Stimulated activated naive CD8-positive, alpha-beta T cell treated with anti-CD3 and anti-CD28 coated beads, Interleukin-15, Interleukin-2, amounts not matched to agents 100 ng/mL and 50 ng/mL, for 24 hours (primary cell): ENCODE results near the gene PRDM5.

Source experiments
- H3K27ac Mint-ChIP-seq: one replicate; pipeline ENCODE4 v1.8.0; 2021; ENCODE audit warnings: mild to moderate bottlenecking, mixed read lengths
- H3K27me3 Mint-ChIP-seq: one replicate; pipeline ENCODE4 v1.8.0; 2021; ENCODE audit warnings: mixed read lengths
- H3K36me3 Mint-ChIP-seq: one replicate; pipeline ENCODE4 v1.8.0; 2021; ENCODE audit warnings: low read depth, mixed read lengths
- H3K4me1 Mint-ChIP-seq: one replicate; pipeline ENCODE4 v1.8.0; 2021; ENCODE audit warnings: low read depth, mixed read lengths
- H3K4me3 Mint-ChIP-seq: one replicate; pipeline ENCODE4 v1.8.0; 2021; ENCODE audit warnings: mild to moderate bottlenecking, mixed read lengths
- H3K9me3 Mint-ChIP-seq: one replicate; pipeline ENCODE4 v1.8.0; 2021; ENCODE audit warnings: mixed read lengths

The PRDM5 gene

GRCh38 chr4:120718979-120719566, 203.5 kb downstream of the PRDM5 start:
- H3K4me1 Mint-ChIP-seq, result no peaks in the 10 kb centered on the region
- peaks cover 8% of the 10 kb centered on the region for H3K27me3 Mint-ChIP-seq
- no peak overlapping the region for H3K4me3 Mint-ChIP-seq
- H3K9me3 Mint-ChIP-seq, result no peaks in the 10 kb centered on the region
- no peak overlapping the region for H3K27ac Mint-ChIP-seq
- no peaks in the 10 kb centered on the region for H3K36me3 Mint-ChIP-seq

DNA sequence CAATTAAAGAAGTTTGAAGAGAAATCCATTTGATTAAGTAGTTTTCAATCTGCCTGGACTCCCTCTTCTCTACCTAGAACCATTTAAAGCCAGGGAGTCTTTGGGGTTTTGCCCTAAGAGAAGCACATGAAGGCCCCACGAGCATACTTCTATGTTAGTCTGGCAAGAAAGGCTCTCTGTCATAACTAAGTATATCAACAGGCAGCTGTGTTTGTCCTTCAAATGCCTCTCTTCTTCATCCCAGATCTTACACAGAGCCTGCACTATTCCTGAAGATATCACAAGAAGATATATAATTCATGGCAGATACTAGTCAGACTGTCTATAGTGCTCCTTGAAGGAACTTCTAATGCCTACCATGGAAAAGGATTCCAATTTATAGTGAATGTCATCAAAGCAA, 206.2 kb downstream of the PRDM5 start:
- Mint-ChIP-seq H3K4me3 (no peak overlapping the region), H3K4me1 (no peaks in the 10 kb centered on the region), H3K36me3 (no peaks in the 10 kb centered on the region), H3K27me3 (peaks cover 7% of the 10 kb centered on the region), H3K9me3 (no peaks in the 10 kb centered on the region), H3K27ac (no peak overlapping the region)

DNA sequence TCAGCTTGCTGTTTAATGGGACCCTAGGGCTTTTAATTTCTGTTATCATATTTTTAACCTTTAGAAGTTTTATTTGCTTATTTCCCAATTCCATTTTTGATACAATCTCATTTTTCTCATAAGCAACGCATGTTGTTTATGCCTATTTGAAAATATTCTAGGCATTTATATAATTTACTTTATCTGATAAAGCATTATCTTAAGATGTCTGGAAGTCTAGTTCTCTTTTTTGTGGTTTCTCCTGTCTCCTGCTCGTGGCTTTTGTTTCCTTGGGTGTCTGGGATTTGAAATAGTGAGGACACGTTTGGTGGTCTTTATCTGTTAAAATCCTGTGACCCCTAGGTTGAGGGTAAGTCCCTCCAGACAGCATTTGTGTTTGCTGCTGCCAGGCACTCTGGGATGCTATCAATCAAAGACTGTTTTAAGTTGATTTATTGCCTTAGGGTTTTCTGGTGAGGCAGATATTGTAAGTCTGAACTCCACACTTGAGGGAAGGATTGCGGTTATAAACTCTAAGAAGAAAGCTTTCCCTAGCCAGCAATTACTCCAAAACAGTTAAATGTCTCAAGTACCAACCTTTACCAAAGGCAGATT, 208.0 kb downstream of the PRDM5 start:
- H3K27ac Mint-ChIP-seq, result no peak overlapping the region
- H3K36me3 Mint-ChIP-seq, result no peaks in the 10 kb centered on the region
- no peak overlapping the region for H3K4me3 Mint-ChIP-seq
- H3K9me3 Mint-ChIP-seq, result no peaks in the 10 kb centered on the region
- peaks cover 7% of the 10 kb centered on the region for H3K27me3 Mint-ChIP-seq
- no peaks in the 10 kb centered on the region for H3K4me1 Mint-ChIP-seq

DNA sequence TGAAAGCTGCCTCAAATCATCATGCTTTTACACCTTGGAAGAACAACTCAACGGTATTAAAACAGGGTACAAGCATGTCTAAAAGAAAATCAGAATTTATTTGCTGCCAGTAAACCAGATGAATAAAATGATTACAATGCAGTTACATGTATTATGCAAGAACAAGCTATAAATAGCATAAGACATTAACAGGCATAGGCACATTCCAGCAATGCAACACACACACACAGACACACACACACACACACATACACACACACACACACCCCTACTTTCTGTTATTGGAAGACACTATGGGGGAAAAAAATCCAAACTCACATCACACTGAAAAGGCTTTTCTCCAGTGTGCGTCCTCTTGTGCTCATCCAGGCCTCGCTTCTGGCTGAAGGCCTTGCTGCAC, 212.5 kb downstream of the PRDM5 start:
- H3K4me1 Mint-ChIP-seq, result no peaks in the 10 kb centered on the region
- peaks cover 6% of the 10 kb centered on the region for H3K27me3 Mint-ChIP-seq
- no peak overlapping the region for H3K4me3 Mint-ChIP-seq
- no peaks in the 10 kb centered on the region for H3K36me3 Mint-ChIP-seq
- no peak overlapping the region for H3K27ac Mint-ChIP-seq
- peaks cover 6% of the 10 kb centered on the region for H3K9me3 Mint-ChIP-seq

DNA sequence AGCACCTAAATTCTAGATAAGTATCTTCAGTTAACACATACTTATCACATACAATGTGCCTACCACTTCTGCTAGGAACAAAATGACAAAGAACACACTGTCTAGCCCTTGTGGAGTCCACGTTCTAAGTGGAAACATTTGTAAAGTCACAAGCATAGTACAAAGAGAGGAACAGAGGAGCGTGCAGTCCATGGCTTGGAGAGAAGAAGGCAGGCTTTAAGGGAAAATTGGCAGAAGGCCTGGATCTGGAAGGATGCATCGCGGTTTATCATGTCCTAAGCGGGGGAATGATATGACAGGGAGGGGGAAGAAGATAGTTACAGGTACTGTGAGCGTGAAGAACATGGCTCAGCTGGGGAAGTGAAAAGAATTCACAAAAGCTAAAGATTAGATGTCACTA, 218.0 kb downstream of the PRDM5 start:
- H3K27me3 Mint-ChIP-seq, result no peaks in the 10 kb centered on the region
- no peaks in the 10 kb centered on the region for H3K4me1 Mint-ChIP-seq
- no peak overlapping the region for H3K27ac Mint-ChIP-seq
- H3K9me3 Mint-ChIP-seq, result peaks cover 6% of the 10 kb centered on the region
- no peaks in the 10 kb centered on the region for H3K36me3 Mint-ChIP-seq
- no peak overlapping the region for H3K4me3 Mint-ChIP-seq

GRCh38 chr4:120703908-120704307, 218.6 kb downstream of the PRDM5 start:
- no peak overlapping the region for H3K27ac Mint-ChIP-seq
- H3K4me1 Mint-ChIP-seq, result no peaks in the 10 kb centered on the region
- no peaks in the 10 kb centered on the region for H3K27me3 Mint-ChIP-seq
- no peaks in the 10 kb centered on the region for H3K36me3 Mint-ChIP-seq
- no peak overlapping the region for H3K4me3 Mint-ChIP-seq
- H3K9me3 Mint-ChIP-seq, result peaks cover 6% of the 10 kb centered on the region

DNA sequence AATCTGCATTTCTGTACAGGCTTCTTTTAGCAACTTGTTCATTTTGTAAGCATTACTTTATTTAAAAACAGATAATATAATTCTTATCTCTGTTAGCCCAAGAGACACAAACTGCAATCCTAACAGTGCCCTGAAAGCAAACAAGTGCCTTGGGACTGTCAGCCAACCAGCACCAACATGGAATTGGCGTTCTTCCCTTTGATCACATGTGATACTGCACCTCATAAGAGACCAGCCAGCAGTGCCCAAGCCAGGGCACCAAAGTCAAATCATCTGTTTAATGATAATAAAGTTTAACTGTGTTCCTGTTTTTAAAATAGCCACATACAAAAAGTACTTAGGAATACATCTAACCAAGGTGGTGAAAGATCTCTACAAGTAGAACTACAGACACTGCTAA, 223.2 kb downstream of the PRDM5 start:
- Mint-ChIP-seq H3K27ac (no peak overlapping the region), H3K4me1 (no peaks in the 10 kb centered on the region), H3K36me3 (no peaks in the 10 kb centered on the region), H3K9me3 (no peaks in the 10 kb centered on the region), H3K4me3 (no peak overlapping the region), H3K27me3 (no peaks in the 10 kb centered on the region)

GRCh38 chr4:120694973-120695372, 227.6 kb downstream of the PRDM5 start:
- no peaks in the 10 kb centered on the region for H3K4me1 Mint-ChIP-seq
- H3K4me3 Mint-ChIP-seq, result no peak overlapping the region
- no peaks in the 10 kb centered on the region for H3K9me3 Mint-ChIP-seq
- H3K27me3 Mint-ChIP-seq, result peaks cover 4% of the 10 kb centered on the region
- H3K36me3 Mint-ChIP-seq, result no peaks in the 10 kb centered on the region
- no peak overlapping the region for H3K27ac Mint-ChIP-seq

GRCh38 chr4:120693816-120694215, 228.7 kb downstream of the PRDM5 start:
- Mint-ChIP-seq H3K4me3 (no peak overlapping the region), H3K4me1 (no peaks in the 10 kb centered on the region), H3K27me3 (peaks cover 4% of the 10 kb centered on the region), H3K9me3 (no peaks in the 10 kb centered on the region), H3K27ac (no peak overlapping the region), H3K36me3 (no peaks in the 10 kb centered on the region)

- Mint-ChIP-seq H3K27ac (no peak overlapping the region), H3K4me3 (no peak overlapping the region), H3K4me1 (no peaks in the 10 kb centered on the region), H3K36me3 (no peaks in the 10 kb centered on the region), H3K9me3 (no peaks in the 10 kb centered on the region), H3K27me3 (peaks cover 4% of the 10 kb centered on the region)
Observed at GRCh38 chr4:120692964-120693363, 229.6 kb downstream of the PRDM5 start.

DNA sequence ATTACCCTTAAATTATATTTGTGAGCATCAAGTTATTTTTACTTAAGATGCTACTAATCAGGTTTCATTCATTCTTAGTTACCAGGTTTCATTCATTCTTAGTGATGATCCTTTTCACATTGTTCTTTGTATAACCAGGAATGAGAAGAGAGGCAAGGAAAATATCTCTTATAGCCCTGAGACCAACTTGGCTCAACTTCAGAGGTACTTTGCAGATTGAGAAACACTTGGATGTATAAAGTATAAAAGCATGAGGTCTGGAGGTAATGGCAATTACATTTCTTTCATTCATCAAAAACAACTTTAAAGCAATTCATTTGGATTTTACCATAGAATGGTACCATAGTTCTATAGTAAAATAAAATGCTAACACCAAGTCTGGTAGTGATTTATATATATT, 231.0 kb downstream of the PRDM5 start:
- no peaks in the 10 kb centered on the region for H3K9me3 Mint-ChIP-seq
- no peak overlapping the region for H3K27ac Mint-ChIP-seq
- no peaks in the 10 kb centered on the region for H3K36me3 Mint-ChIP-seq
- peaks cover 4% of the 10 kb centered on the region for H3K27me3 Mint-ChIP-seq
- H3K4me1 Mint-ChIP-seq, result no peaks in the 10 kb centered on the region
- no peak overlapping the region for H3K4me3 Mint-ChIP-seq

DNA sequence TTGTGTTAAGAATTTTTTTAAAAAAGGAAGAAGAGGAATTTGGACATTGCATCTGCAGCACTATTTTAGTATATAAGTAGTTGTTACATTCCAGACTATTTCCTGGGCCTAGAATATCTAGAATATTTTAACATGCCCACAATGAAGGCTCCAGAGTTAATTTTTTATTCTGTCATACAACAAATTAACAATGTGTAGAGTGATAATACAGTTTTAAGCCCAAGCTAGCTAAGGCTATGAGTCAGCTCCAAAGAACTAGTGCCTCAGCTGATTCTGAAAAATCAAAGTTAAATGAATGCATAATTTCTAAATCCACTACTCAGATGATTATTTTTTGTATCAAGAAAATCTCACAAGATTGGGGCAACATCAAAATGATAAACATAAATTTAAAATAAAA, 231.4 kb downstream of the PRDM5 start:
- H3K4me3 Mint-ChIP-seq, result no peak overlapping the region
- peaks cover 4% of the 10 kb centered on the region for H3K27me3 Mint-ChIP-seq
- H3K4me1 Mint-ChIP-seq, result no peaks in the 10 kb centered on the region
- no peaks in the 10 kb centered on the region for H3K36me3 Mint-ChIP-seq
- no peaks in the 10 kb centered on the region for H3K9me3 Mint-ChIP-seq
- H3K27ac Mint-ChIP-seq, result no peak overlapping the region

DNA sequence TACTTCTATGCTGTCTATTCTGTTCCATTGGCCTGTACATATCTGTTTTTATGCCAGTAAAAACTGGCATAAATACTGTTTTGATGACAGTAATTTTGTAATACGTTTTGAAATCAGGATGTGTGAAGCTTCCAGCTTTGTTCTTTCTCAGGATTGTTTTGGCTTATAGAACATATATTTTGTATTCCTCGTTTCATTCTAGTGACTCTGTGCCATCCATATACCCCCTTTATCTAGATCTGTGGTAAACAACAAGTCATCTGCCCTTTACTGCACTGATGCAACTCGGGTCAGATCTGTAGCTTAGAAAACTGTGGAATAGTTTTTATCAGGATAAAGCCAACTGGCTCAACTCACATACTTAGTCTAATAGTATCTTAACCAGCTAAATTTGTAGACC, 233.7 kb downstream of the PRDM5 start:
- Mint-ChIP-seq H3K27ac (no peak overlapping the region), H3K27me3 (peaks cover 2% of the 10 kb centered on the region), H3K36me3 (no peaks in the 10 kb centered on the region), H3K4me3 (no peak overlapping the region), H3K9me3 (no peaks in the 10 kb centered on the region), H3K4me1 (no peaks in the 10 kb centered on the region)

DNA sequence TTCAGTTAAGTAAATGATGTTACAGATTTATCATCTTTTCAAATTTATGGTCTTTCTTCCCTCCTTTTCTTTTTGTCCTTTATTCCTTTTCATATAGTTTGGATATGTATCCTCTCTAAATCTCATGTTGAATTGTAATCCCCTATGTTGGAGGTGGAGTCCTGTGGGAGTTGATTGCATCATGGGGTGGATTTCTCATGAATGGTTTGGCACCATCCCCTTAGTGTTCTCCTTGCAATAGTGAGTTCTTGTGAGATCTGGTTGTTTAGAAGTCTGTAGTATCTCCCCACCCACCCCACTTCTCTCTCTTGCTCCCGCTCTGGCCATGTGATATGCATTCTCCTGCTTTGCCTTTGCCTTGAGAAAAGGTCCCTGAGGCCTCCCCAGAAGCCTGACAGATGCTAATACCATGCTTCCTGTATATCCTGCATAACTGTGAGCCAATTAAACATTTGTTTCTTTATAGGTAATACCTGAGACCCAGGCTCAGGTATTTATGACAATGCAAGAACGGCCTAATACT, 236.7 kb downstream of the PRDM5 start:
- H3K9me3 Mint-ChIP-seq, result no peaks in the 10 kb centered on the region
- peaks cover 9% of the 10 kb centered on the region for H3K27me3 Mint-ChIP-seq
- H3K36me3 Mint-ChIP-seq, result no peaks in the 10 kb centered on the region
- H3K27ac Mint-ChIP-seq, result no peak overlapping the region
- H3K4me3 Mint-ChIP-seq, result no peak overlapping the region
- no peaks in the 10 kb centered on the region for H3K4me1 Mint-ChIP-seq

DNA sequence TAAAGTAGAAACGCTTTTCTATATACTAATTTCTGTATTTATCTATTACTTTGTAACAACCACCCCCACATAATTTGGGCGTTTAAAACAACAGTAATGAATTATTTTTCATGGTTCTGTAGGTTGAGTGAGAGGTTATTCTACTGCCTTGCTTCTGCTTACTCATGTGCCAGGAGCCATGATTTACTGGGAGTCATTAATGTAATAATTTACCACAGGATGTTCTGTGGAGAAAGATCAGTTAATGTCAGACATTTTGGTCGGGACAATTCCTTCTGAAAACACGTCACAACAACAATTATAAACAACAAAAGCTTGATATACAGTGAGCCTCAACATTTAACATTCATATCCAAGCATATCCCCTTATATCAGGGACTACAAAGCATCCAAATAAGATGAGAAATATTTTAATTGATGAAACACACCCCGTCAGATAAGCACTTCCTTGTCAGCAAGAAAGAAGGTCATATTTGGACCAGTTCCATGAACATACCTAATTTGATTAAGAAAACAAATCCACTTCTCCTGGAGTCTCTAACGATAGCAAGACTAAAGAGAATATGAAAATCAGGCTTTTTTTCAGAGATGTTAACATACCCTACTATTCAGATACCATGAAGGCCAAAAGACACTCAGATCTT, 238.5 kb downstream of the PRDM5 start:
- Mint-ChIP-seq H3K9me3 (no peaks in the 10 kb centered on the region), H3K36me3 (no peaks in the 10 kb centered on the region), H3K27me3 (peaks cover 11% of the 10 kb centered on the region), H3K4me3 (no peak overlapping the region), H3K4me1 (no peaks in the 10 kb centered on the region), H3K27ac (no peak overlapping the region)

DNA sequence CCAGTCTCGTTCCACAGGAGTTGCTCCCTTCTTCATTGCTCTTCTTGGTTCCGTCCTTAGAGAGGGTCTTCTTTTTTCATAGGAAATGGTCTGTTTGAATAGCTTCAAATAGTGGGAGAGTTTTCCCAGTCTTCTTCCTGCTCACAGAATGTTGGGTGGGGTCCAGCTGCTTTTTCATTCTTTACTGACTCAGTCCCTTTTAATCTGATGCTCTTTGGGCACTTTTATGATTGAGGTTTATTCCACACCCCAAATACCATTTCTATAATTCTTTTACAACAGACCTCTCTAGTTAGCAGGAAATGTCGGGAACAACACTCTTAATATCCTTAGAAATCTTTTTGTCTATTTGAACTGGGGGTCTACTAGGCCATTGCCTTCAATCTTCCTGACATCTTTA, 239.5 kb downstream of the PRDM5 start:
- Mint-ChIP-seq H3K27me3 (peaks cover 11% of the 10 kb centered on the region), H3K4me1 (no peaks in the 10 kb centered on the region), H3K36me3 (no peaks in the 10 kb centered on the region), H3K9me3 (no peaks in the 10 kb centered on the region), H3K4me3 (no peak overlapping the region), H3K27ac (no peak overlapping the region)
